D721Med (cell line): ENCODE measurements around the gene KLF3.

Experiments
- DNase-seq: peaks from one replicate; pipeline ENCODE4 v3.0.0; 2011; ENCODE audit warnings: low spot score; ENCODE audit not compliant: insufficient read length
- FAIRE-seq: peaks from 2 replicates; lab custom pipeline; 2011; peaks lifted over from hg19 to GRCh38; lab: Jason Lieb, UNC
- TF ChIP-seq, protein P1 (sequence below): IDR thresholded peaks from 2 replicates; pipeline ENCODE4 v1.5.1; 2012; ENCODE audit warnings: mild to moderate bottlenecking, control low read depth; ENCODE audit not compliant: insufficient read depth; ENCODE audit errors: missing control alignments

Gene KLF3

DNA sequence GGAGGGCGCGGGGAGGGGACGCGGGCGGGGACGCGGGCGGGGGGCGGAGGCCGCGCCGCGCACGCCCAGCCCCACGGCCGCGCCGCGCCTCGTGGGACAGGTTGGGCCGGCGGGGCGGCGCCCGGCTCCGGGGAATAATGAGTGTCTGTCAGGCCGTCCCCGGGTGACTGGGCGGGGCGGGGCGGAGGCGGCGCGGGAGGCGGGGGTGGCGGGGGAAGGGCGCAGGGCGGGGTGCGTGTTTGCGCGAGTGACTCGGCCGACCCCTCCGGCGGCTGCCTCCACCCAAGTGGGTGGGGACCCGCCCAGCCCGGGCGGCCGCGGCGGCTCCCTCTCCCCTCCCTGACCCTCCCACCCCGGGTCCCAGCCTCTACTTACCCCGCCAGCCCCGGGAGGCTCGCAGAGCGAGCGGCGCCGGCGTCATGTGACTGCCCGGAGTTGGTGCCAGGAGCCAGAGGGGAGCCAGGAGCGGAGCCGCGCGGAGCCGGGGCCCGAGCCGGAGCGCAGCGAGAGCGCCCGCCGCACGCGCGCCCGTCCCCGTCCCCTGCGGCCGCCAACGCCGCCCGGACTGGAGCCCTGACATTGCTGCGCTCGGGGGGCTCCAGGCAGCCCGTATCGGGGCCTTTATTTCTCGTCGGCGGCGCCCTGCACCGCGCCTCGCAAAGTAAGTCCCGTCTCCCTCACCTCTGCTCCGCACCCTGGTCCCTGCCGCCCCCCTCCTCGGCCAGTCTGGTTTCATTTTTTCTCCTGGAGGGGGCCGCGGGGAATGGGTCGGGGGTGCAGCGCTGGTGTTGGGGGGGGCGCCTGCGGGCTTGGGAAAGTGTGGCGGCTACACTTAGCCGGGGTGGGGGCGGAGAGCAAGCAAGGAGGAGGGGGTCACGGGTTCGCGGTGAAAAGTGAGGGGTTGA lies at the start of gene KLF3:
Gene KLF3 (plus strand): TSS at position 399 of the 905 bp plus-strand sequence. CDS start 16,427 bp downstream, outside the sequence.
- peak; percentile 57 for DNase-seq
- TF ChIP-seq, protein P1, sequence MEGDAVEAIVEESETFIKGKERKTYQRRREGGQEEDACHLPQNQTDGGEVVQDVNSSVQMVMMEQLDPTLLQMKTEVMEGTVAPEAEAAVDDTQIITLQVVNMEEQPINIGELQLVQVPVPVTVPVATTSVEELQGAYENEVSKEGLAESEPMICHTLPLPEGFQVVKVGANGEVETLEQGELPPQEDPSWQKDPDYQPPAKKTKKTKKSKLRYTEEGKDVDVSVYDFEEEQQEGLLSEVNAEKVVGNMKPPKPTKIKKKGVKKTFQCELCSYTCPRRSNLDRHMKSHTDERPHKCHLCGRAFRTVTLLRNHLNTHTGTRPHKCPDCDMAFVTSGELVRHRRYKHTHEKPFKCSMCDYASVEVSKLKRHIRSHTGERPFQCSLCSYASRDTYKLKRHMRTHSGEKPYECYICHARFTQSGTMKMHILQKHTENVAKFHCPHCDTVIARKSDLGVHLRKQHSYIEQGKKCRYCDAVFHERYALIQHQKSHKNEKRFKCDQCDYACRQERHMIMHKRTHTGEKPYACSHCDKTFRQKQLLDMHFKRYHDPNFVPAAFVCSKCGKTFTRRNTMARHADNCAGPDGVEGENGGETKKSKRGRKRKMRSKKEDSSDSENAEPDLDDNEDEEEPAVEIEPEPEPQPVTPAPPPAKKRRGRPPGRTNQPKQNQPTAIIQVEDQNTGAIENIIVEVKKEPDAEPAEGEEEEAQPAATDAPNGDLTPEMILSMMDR = no peak
- no peak for FAIRE-seq

DNA sequence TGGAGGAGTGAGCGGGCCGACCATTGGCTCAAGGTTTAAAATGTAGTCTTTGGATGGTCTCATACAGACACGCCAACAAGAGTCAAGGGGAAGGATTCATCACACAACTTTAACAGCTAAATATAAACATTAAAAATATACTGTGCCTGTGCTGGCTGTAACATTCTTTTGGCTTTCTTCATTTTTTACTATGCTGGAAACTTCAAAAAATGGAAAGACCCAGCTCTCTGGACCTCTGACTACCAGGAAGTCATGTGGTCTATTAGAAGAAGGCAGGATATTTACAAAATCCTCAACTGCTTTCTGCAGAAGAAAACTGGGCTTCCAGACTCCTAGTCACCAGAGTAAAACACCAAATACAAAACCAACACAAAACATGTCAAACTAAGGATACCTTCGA lies 49.8 kb upstream of the KLF3 start:
- DNase-seq (no peak), FAIRE-seq (no peak)
- TF ChIP-seq, protein P1 = no peak

DNA sequence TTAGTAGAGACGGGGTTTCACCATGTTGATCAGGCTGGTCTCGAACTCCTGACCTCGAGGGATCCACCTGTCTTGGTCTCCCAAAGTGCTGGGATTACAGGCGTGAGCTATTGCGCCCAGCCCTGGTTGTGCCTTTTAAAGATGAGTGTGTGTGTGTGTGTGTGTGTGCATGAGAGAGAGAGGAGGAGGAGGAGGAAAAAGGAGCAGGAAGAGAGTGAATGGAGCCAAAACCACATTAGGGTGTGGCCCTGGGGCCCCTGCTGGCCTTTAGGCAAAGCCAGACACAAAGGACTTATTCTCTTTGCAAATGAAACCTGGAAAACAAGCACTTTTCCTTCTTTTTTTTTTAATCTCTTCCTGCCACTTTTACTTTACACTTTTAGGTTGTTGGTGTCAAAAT lies 48.2 kb upstream of the KLF3 start:
- TF ChIP-seq, protein P1 = no peak
- DNase-seq = no peak
- no peak for FAIRE-seq

DNA sequence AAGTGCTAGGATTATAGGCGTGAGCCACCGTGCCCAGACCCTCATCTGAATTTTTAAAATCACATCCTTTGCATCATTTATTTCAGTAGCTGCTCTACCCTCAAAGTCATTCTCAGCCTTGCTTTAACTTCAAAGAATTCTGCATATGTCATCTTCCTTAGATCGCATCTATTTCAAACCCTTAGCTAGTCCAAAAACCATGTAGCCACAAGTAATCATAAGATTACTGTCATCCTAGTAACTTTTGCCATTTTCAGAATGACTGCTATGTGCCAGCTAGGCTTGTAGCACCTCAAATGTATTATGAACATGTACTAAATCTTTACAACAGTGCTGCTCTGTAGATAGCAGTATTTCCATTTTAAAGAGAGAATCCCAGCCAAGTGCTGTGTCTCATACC lies 45.5 kb upstream of the KLF3 start:
- TF ChIP-seq, protein P1 = no peak
- FAIRE-seq = no peak
- no peak for DNase-seq

DNA sequence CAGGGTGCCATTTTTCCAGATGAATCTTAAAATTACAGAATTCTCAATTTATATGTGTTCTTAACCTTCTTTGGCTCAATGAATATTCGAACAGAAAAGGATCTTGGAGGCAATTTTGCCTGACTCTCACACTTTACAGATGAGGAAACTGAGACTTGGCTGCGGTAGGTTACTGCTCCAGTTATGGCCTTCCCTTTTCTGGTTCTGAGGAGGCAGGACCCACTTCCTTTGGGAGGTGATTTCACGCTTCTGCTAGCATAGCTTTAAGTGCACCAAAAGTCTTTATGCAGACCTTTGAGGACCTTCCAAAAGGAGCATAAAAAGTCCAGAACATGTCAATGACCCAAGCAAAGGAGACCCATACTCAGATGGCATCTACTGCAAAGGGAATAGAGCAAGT lies 44.7 kb upstream of the KLF3 start:
- TF ChIP-seq, protein P1 = no peak
- DNase-seq (no peak), FAIRE-seq (no peak)

DNA sequence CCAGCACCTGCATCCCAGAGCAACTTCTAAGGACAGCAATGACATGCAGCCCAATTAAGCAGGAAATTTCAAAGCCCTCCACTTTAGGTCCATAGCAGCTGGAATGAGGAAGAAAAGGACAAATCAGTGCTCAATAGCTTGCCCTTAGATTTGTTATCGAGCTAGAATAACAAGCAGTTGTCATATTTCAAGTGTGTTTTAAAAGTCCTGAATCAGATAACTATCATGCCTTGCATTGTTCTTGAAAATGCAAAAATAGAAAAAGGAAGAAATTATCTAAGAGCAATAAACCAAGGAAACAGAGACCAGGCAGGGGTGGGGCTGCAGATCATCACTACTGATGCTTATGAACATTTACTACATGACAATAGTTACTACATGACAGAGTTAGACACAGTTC lies 43.9 kb upstream of the KLF3 start:
- FAIRE-seq (no peak), DNase-seq (no peak)
- TF ChIP-seq, protein P1 = no peak

DNA sequence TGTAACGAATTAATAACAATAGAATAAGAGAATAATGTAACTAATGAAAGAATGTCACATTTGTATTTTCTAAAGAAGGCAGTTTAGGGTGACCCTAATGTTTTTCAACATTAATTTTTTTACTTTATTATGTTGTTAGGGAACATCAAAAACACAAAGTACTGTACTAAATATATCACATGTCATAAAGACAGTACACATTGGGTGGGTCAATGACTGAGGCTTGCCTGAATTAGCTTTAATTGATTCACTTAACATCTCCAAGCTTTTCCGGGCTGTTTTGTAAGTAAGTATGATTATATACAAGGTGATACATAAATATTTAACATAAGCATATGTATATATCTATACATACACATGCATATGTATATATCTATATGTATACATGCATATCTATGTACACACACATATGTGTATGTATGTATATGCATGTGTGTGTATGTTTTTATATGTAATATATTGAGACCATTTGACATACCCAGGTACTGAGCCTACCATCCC lies 43.4 kb upstream of the KLF3 start:
- DNase-seq (no peak), FAIRE-seq (no peak)
- TF ChIP-seq, protein P1 = no peak
